Measurements from ENCODE around the gene HPCAL1. TPM values are rescaled to one million over a fixed set of nuclear protein-coding genes. Genes with fewer than 3 reads are reported as not detected.
A peak's percentile ranks its signal among the peaks of the same experiment; 100 is the strongest.

The HPCAL1 gene
- total RNA-seq, 1 experiment from 2014 or later: 5.0 TPM

DNA sequence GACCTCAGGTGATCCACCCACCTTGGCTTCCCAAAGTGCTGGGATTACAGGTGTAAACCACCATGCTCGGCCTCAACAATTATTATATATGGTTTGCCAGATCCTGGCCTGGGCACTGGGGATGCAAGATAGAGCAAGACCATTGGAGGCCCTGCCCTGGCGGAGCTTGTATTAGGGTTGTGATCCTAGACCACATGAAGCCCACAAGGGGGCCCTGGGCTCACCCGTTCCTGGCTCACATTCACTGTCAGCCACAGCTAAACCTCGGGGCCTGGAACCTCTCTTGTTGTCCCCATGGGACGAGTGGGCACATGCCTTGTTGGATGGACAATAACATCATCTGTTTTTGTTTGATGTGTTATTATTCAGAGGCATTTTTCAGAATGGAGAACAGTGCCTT lies 14.9 kb downstream of the HPCAL1 start:
- Histone ChIP-seq H3K27me3 (ENCODE audit: low read length) (no peaks in the 10 kb centered on the region; the same call in 1 of the 2 replicates), H3K27ac (ENCODE audit: low read length) (no peak overlapping the region), H3K9me3 (ENCODE audit: low read length) (no peaks in the 10 kb centered on the region), H3K4me1 (ENCODE audit: low read length) (no peaks in the 10 kb centered on the region), H3K4me3 (ENCODE audit: low read length) (no peak overlapping the region), H3K79me2 (ENCODE audit: low read length) (no peaks in the 10 kb centered on the region), H3K4me2 (ENCODE audit: low read depth, low read length, poor library complexity, severe bottlenecking) (no peak overlapping the region), H3K9ac (ENCODE audit: low read length) (no peak overlapping the region), H3K36me3 (ENCODE audit: insufficient read depth, low read length) (no peaks in the 10 kb centered on the region), H2AFZ (ENCODE audit: low read length) (no peak overlapping the region), H3K9me2 (replicated peaks; ENCODE audit: insufficient read depth, low read length) (no peaks in the 10 kb centered on the region), H4K20me1 (ENCODE audit: insufficient read depth, low read depth, low read length) (0 out of 2 replicates have a peak, but pooled peaks cover 3% of the 10 kb centered on the region)
- peak; percentile 57 for DNase-seq

- no peak for DNase-seq
- Histone ChIP-seq H3K36me3 (ENCODE audit: insufficient read depth, low read length) (no peaks in the 10 kb centered on the region), H3K79me2 (ENCODE audit: low read length) (no peaks in the 10 kb centered on the region), H3K4me1 (ENCODE audit: low read length) (no peaks in the 10 kb centered on the region), H3K27me3 (ENCODE audit: low read length) (no peaks in the 10 kb centered on the region), H2AFZ (ENCODE audit: low read length) (no peak overlapping the region), H3K9me3 (ENCODE audit: low read length) (no peaks in the 10 kb centered on the region), H3K27ac (ENCODE audit: low read length) (no peak overlapping the region), H3K9me2 (replicated peaks; ENCODE audit: insufficient read depth, low read length) (no peaks in the 10 kb centered on the region), H3K4me2 (ENCODE audit: low read depth, low read length, poor library complexity, severe bottlenecking) (no peak overlapping the region), H3K9ac (ENCODE audit: low read length) (no peak overlapping the region), H3K4me3 (ENCODE audit: low read length) (no peak overlapping the region), H4K20me1 (ENCODE audit: insufficient read depth, low read depth, low read length) (0 out of 2 replicates have a peak, but pooled peaks cover 3% of the 10 kb centered on the region)
These were observed 15.6 kb downstream of the HPCAL1 start for GRCh38 chr2:10318345-10318744.

DNA sequence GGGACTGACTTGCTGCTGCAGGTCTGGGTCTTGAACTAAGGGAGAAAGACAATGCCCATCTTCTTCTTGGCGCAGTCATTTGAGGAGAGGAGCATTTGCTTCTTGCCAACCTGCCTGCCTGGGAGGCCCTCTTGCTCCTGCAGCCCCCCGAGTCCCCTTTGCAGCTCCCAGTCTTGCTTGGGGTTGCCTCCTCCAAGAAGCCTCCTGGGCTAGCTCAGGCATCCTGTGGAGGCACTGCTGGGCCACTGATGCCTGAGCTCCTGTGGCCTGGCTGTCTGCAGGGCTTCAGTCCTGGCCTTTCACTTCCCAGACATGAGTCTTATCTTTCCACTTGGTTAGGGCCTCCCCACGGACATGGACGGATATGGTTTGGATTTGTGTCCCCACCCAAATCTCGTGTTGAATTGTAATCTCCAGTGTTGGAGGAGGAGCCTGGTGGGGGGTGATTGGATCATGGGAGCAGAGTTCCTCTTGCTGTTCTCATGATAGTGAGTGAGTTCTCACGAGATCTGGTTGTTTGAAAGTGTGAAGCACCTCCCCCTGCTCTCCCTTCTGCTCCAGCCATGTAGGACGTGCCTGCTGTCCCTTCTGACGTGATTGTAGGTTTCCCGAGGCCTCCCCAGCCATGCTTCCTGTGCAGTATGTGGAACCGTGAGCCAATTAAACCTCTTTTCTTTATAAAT lies 17.3 kb downstream of the HPCAL1 start:
- H3K4me3 ChIP-seq (ENCODE audit: low read length): no peak overlapping the region
- H3K4me2 ChIP-seq (ENCODE audit: low read depth, low read length, poor library complexity, severe bottlenecking): no peak overlapping the region
- H3K36me3 ChIP-seq (ENCODE audit: insufficient read depth, low read length): no peaks in the 10 kb centered on the region
- no peaks in the 10 kb centered on the region for H3K79me2 ChIP-seq (ENCODE audit: low read length)
- no peak overlapping the region for H3K9ac ChIP-seq (ENCODE audit: low read length)
- H3K9me2 ChIP-seq (replicated peaks; ENCODE audit: insufficient read depth, low read length): no peaks in the 10 kb centered on the region
- no peaks in the 10 kb centered on the region for H3K9me3 ChIP-seq (ENCODE audit: low read length)
- no peak overlapping the region for H3K27ac ChIP-seq (ENCODE audit: low read length)
- H2AFZ ChIP-seq (ENCODE audit: low read length): no peak overlapping the region
- no peaks in the 10 kb centered on the region for H3K4me1 ChIP-seq (ENCODE audit: low read length)
- H3K27me3 ChIP-seq (ENCODE audit: low read length): no peaks in the 10 kb centered on the region
- DNase-seq: no peak
- H4K20me1 ChIP-seq (ENCODE audit: insufficient read depth, low read depth, low read length): 0 out of 2 replicates have a peak, but pooled peaks cover 3% of the 10 kb centered on the region

DNA sequence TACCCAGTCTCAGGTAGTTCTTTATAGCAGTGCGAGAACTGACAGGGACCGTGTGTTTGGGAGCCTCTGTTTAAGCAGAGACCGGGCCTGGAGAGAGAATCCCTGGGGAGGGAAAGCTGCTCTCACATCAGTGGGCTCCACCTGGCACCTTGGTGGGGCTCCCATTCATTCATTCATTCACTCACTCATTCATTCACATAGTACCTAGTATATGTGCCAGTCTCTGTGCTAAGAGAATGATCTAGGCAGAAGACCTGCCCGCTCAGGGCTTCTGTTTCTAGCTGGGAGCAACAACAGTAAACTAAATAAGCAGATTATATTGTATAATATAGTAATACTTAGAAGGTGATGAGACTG lies 17.8 kb downstream of the HPCAL1 start:
- no peaks in the 10 kb centered on the region for H3K4me1 ChIP-seq (ENCODE audit: low read length)
- H3K9me3 ChIP-seq (ENCODE audit: low read length): no peaks in the 10 kb centered on the region
- no peaks in the 10 kb centered on the region for H3K36me3 ChIP-seq (ENCODE audit: insufficient read depth, low read length)
- 0 out of 2 replicates have a peak, but pooled peaks cover 3% of the 10 kb centered on the region for H4K20me1 ChIP-seq (ENCODE audit: insufficient read depth, low read depth, low read length)
- no peak overlapping the region for H3K4me2 ChIP-seq (ENCODE audit: low read depth, low read length, poor library complexity, severe bottlenecking)
- no peak for DNase-seq
- no peak overlapping the region for H3K9ac ChIP-seq (ENCODE audit: low read length)
- H3K4me3 ChIP-seq (ENCODE audit: low read length): no peak overlapping the region
- H2AFZ ChIP-seq (ENCODE audit: low read length): no peak overlapping the region
- no peaks in the 10 kb centered on the region for H3K79me2 ChIP-seq (ENCODE audit: low read length)
- no peaks in the 10 kb centered on the region for H3K9me2 ChIP-seq (replicated peaks; ENCODE audit: insufficient read depth, low read length)
- H3K27me3 ChIP-seq (ENCODE audit: low read length): no peaks in the 10 kb centered on the region
- H3K27ac ChIP-seq (ENCODE audit: low read length): no peak overlapping the region

- no peak for DNase-seq
- Histone ChIP-seq H3K9me2 (replicated peaks; ENCODE audit: insufficient read depth, low read length) (no peaks in the 10 kb centered on the region), H3K4me3 (ENCODE audit: low read length) (no peak overlapping the region), H4K20me1 (ENCODE audit: insufficient read depth, low read depth, low read length) (0 out of 2 replicates have a peak, but pooled peaks cover 3% of the 10 kb centered on the region), H3K9me3 (ENCODE audit: low read length) (no peaks in the 10 kb centered on the region), H3K27ac (ENCODE audit: low read length) (no peak overlapping the region), H3K27me3 (ENCODE audit: low read length) (no peaks in the 10 kb centered on the region), H3K79me2 (ENCODE audit: low read length) (no peaks in the 10 kb centered on the region), H3K9ac (ENCODE audit: low read length) (no peak overlapping the region), H3K4me1 (ENCODE audit: low read length) (no peaks in the 10 kb centered on the region), H3K4me2 (ENCODE audit: low read depth, low read length, poor library complexity, severe bottlenecking) (no peak overlapping the region), H2AFZ (ENCODE audit: low read length) (no peak overlapping the region), H3K36me3 (ENCODE audit: insufficient read depth, low read length) (no peaks in the 10 kb centered on the region)
These were observed 18.2 kb downstream of the HPCAL1 start for GRCh38 chr2:10320933-10321332.

GRCh38 chr2:10321622-10322021 lies 18.9 kb downstream of the HPCAL1 start:
- no peaks in the 10 kb centered on the region for H3K4me1 ChIP-seq (ENCODE audit: low read length)
- H3K9me3 ChIP-seq (ENCODE audit: low read length): no peaks in the 10 kb centered on the region
- H3K79me2 ChIP-seq (ENCODE audit: low read length): no peaks in the 10 kb centered on the region
- DNase-seq: no peak
- no peak overlapping the region for H3K9ac ChIP-seq (ENCODE audit: low read length)
- H3K27me3 ChIP-seq (ENCODE audit: low read length): no peaks in the 10 kb centered on the region
- no peak overlapping the region for H3K27ac ChIP-seq (ENCODE audit: low read length)
- no peak overlapping the region for H2AFZ ChIP-seq (ENCODE audit: low read length)
- 0 out of 2 replicates have a peak, but pooled peaks cover 7% of the 10 kb centered on the region for H4K20me1 ChIP-seq (ENCODE audit: insufficient read depth, low read depth, low read length)
- no peaks in the 10 kb centered on the region for H3K9me2 ChIP-seq (replicated peaks; ENCODE audit: insufficient read depth, low read length)
- H3K36me3 ChIP-seq (ENCODE audit: insufficient read depth, low read length): no peaks in the 10 kb centered on the region
- no peak overlapping the region for H3K4me2 ChIP-seq (ENCODE audit: low read depth, low read length, poor library complexity, severe bottlenecking)
- H3K4me3 ChIP-seq (ENCODE audit: low read length): no peak overlapping the region

GRCh38 chr2:10322481-10322880 lies 19.8 kb downstream of the HPCAL1 start:
- no peak overlapping the region for H2AFZ ChIP-seq (ENCODE audit: low read length)
- H3K79me2 ChIP-seq (ENCODE audit: low read length): no peaks in the 10 kb centered on the region
- H3K9me2 ChIP-seq (replicated peaks; ENCODE audit: insufficient read depth, low read length): no peaks in the 10 kb centered on the region
- no peak overlapping the region for H3K4me2 ChIP-seq (ENCODE audit: low read depth, low read length, poor library complexity, severe bottlenecking)
- no peaks in the 10 kb centered on the region for H3K9me3 ChIP-seq (ENCODE audit: low read length)
- no peaks in the 10 kb centered on the region for H3K4me1 ChIP-seq (ENCODE audit: low read length)
- no peak overlapping the region for H3K4me3 ChIP-seq (ENCODE audit: low read length)
- no peak for DNase-seq
- no peaks in the 10 kb centered on the region for H3K27me3 ChIP-seq (ENCODE audit: low read length)
- H4K20me1 ChIP-seq (ENCODE audit: insufficient read depth, low read depth, low read length): 0 out of 2 replicates have a peak, but pooled peaks cover 13% of the 10 kb centered on the region
- no peak overlapping the region for H3K9ac ChIP-seq (ENCODE audit: low read length)
- no peaks in the 10 kb centered on the region for H3K36me3 ChIP-seq (ENCODE audit: insufficient read depth, low read length)
- H3K27ac ChIP-seq (ENCODE audit: low read length): no peak overlapping the region

- Histone ChIP-seq H3K4me3 (ENCODE audit: low read length) (no peak overlapping the region), H3K4me1 (ENCODE audit: low read length) (no peaks in the 10 kb centered on the region), H3K9me3 (ENCODE audit: low read length) (no peaks in the 10 kb centered on the region), H3K9me2 (replicated peaks; ENCODE audit: insufficient read depth, low read length) (no peaks in the 10 kb centered on the region), H3K36me3 (ENCODE audit: insufficient read depth, low read length) (no peaks in the 10 kb centered on the region), H3K4me2 (ENCODE audit: low read depth, low read length, poor library complexity, severe bottlenecking) (no peak overlapping the region), H3K27me3 (ENCODE audit: low read length) (no peaks in the 10 kb centered on the region), H3K79me2 (ENCODE audit: low read length) (no peaks in the 10 kb centered on the region), H3K9ac (ENCODE audit: low read length) (no peak overlapping the region), H2AFZ (ENCODE audit: low read length) (no peak overlapping the region), H4K20me1 (ENCODE audit: insufficient read depth, low read depth, low read length) (0 out of 2 replicates have a peak, but pooled peaks cover 13% of the 10 kb centered on the region), H3K27ac (ENCODE audit: low read length) (no peak overlapping the region)
- no peak for DNase-seq
These were observed 20.3 kb downstream of the HPCAL1 start for GRCh38 chr2:10322973-10323372.
